WI38 (cell line): ENCODE results near the gene NFASC.

Experiments
- H3K4me3 ChIP-seq: 2 replicates; pipeline ENCODE4 v1.5.1; 2011; ENCODE audit warnings: low read depth, mild to moderate bottlenecking, control low read depth, low read length
- TF ChIP-seq, protein P1 (sequence below): IDR thresholded peaks from 2 replicates; pipeline ENCODE4 v1.5.1; 2012; ENCODE audit warnings: low read depth, mild to moderate bottlenecking, control low read depth, low read length

NFASC gene

DNA sequence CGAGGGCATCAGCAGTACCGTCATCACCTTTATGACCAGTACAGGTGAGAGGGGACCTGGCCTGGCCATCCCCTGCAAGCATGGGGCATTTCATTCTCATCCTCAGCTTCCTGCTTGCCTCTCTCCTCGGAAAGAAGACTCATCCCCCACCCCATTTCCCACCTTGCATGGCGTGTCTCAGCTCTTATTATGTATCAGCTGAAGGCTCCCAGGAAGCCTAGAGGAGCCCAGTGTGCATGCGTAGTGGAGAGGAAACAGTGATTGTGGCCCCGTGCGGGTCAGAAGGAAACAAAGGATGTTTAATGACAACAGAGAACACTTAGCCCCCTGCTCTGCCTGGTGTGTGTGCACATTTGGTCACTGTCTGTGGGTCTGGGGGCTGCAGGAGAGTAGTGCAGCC lies 132.0 kb downstream of the NFASC start:
- TF ChIP-seq, protein P1, sequence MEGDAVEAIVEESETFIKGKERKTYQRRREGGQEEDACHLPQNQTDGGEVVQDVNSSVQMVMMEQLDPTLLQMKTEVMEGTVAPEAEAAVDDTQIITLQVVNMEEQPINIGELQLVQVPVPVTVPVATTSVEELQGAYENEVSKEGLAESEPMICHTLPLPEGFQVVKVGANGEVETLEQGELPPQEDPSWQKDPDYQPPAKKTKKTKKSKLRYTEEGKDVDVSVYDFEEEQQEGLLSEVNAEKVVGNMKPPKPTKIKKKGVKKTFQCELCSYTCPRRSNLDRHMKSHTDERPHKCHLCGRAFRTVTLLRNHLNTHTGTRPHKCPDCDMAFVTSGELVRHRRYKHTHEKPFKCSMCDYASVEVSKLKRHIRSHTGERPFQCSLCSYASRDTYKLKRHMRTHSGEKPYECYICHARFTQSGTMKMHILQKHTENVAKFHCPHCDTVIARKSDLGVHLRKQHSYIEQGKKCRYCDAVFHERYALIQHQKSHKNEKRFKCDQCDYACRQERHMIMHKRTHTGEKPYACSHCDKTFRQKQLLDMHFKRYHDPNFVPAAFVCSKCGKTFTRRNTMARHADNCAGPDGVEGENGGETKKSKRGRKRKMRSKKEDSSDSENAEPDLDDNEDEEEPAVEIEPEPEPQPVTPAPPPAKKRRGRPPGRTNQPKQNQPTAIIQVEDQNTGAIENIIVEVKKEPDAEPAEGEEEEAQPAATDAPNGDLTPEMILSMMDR, result no peak
- no peak overlapping the region for H3K4me3 ChIP-seq

DNA sequence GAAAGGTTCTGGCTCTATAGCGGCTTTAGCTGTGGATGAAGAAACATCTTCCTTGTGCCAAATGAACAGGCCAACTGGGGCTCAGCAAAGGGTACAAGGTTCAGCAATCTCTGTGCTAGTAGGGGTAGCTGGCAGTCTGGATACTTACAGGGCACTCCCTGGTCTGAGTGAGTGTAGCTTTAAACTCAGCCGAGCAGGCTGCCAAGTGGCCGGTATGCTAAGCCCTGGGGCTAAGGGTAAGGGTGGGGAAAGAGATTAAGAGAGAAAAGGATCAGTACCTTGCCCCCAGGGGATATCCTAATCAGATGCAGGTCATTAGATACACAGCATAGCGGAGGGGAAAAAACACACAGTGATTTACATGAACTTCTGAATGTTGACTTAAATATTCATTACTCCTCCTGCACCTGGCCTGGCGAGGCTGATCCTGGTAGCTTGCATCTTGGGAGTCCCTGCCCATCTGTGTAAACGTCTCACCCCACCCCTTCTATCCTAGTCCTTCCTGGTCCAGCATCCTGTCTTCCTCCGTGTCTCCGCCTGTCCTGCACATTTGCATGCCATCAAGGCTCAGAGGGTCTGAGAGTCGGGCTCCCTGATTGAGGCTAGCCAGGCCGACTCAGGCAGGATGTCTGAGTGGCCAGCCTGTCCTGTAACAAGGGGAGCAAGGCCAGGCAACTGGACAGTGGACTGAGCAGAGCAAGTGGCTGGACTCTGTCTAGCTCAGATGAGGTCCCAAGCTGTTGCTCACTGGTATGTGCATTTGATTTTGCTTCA lies 132.9 kb downstream of the NFASC start:
- no peak overlapping the region for H3K4me3 ChIP-seq
- TF ChIP-seq, protein P1, result no peak

DNA sequence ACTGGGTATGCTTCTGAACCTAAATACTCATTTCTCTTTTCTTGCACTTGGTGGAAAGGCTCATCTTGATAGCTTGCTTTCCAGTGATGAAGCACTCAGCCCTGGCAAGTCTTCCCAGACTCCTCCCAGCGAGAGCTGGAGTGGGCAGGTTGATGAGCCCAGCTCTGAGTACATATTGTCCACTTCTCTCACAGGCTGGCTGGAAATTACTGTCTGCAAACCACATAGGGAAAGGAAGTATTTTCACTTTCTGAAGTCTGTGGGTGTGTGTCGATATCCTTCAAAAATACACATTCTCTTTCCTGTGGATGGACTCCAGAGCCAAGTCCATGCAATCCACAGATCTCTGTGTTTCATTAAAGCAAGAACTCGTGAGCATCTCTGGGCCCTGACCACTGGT lies 133.7 kb downstream of the NFASC start:
- H3K4me3 ChIP-seq, result no peak overlapping the region
- TF ChIP-seq, protein P1, result no peak

DNA sequence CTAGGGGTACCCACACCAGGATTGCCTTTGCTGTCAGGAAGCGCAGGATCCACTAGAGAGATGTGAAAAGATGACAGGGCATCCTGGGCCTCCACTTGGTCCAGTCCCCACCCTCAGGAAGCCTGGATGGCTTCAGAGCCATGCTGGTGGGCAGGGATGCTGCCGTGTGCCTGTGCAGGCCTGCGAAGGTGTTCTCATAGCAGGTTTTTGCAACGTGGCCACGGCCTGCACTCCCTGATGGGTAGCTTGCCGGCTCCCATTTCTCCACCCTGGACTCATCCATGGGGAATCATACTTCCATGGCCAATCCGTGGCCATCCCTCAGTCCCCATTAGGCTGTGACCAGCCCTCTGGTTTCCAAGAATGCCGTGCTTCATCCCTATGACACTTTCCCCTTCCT lies 138.2 kb downstream of the NFASC start:
- TF ChIP-seq, protein P1, result no peak
- H3K4me3 ChIP-seq, result no peak overlapping the region

DNA sequence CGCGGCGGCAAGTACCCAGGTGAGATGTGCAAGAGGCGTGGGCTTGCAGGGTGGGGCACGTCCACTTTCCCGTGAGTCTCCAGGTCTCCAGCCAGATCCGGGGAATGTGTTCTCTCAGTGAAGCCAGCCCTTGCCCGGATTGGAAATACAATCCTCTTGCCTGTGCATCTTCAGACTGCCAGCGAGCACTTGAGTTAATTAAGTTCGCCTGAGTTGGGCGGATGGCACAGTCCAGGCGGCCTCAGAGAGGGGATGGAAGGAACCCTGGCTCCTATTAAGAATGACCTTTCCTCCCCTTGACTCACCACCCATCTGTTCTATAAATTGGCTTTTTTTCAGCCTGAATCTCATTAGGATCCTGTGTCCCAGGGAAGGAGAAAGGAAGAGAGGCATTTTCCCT lies 139.0 kb downstream of the NFASC start:
- no peak overlapping the region for H3K4me3 ChIP-seq
- TF ChIP-seq, protein P1, result no peak

DNA sequence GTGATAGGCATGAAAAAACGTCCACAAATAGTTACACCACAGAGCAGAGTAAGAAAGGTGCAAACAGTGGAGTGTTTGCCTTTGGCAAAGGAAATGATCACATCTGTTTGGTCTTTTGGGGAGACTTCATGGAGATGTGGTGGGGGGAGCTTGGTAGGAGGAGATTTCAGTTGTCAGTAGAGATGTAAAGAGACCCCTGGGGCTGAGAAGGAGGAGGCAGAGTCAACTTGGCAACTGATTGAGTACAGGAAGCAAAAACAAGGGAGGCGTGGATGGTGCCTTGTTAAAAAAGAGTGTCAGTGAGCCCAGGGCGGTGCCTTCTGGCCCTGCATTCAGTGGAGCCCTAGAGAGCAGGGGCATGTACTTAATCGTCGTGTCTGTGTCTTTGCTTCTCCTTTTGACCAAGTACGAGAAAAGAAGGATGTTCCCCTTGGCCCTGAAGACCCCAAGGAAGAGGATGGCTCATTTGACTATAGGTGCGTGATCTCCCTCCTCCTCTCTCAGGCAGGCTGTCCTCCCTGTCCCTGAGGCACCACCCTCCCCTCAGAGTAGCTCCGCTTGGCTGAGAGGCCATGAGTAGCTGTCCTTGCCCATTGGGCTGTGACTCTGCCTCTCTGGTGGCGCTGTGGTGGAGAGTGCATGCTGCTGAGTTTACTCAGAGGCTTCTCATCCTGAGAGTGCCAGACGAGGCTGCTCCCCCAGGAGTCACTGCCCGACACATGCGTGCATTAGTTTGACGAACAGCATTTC lies 141.9 kb downstream of the NFASC start:
- H3K4me3 ChIP-seq, result no peak overlapping the region
- TF ChIP-seq, protein P1, result no peak
